ENCODE results near the gene NEU4. TPM values are rescaled to one million over a fixed set of nuclear protein-coding genes. Genes with fewer than 3 reads are reported as not detected.
A peak's percentile ranks its signal among the peaks of the same experiment; 100 is the strongest.

Gene NEU4
- polyA plus RNA-seq, 5 donors: 0.07 to 0.49 (median 0.21) TPM

- no peak for DNase-seq
These were observed 42.5 kb downstream of the NEU4 start for GRCh38 chr2:241851325-241852115.

GRCh38 chr2:241852116-241852980 lies 43.4 kb downstream of the NEU4 start:
- DNase-seq: no peak

GRCh38 chr2:241852981-241853631 lies 44.1 kb downstream of the NEU4 start:
- no peak for DNase-seq

- DNase-seq: no peak
These were observed 44.8 kb downstream of the NEU4 start for GRCh38 chr2:241853651-241854341.

- DNase-seq: no peak
These were observed 45.6 kb downstream of the NEU4 start for GRCh38 chr2:241854342-241855244.

- DNase-seq: no peak
These were observed 46.4 kb downstream of the NEU4 start for GRCh38 chr2:241855245-241855887.

GRCh38 chr2:241855888-241856422 lies 47.0 kb downstream of the NEU4 start:
- no peak for DNase-seq

- DNase-seq: no peak
These were observed 48.1 kb downstream of the NEU4 start for GRCh38 chr2:241857041-241857541.

- DNase-seq: no peak
These were observed 48.7 kb downstream of the NEU4 start for GRCh38 chr2:241857572-241858121.

- DNase-seq: no peak
These were observed 49.4 kb downstream of the NEU4 start, which contains the start of gene PDCD1 for GRCh38 chr2:241858206-241859016. Gene PDCD1 (minus strand): TSS chr2:241858894. CDS start chr2:241858838, 56 bp downstream.

- no peak for DNase-seq
These were observed 50.0 kb downstream of the NEU4 start for GRCh38 chr2:241859017-241859435.

- peak; percentile 49 to 72 for DNase-seq
These were observed 50.6 kb downstream of the NEU4 start for GRCh38 chr2:241859436-241860183.

GRCh38 chr2:241860184-241861078 lies 51.4 kb downstream of the NEU4 start:
- no peak for DNase-seq

- no peak for DNase-seq
These were observed 52.3 kb downstream of the NEU4 start for GRCh38 chr2:241861264-241861663.

GRCh38 chr2:241862093-241862492 lies 53.1 kb downstream of the NEU4 start:
- DNase-seq: no peak

GRCh38 chr2:241862775-241863535 lies 54.0 kb downstream of the NEU4 start:
- DNase-seq: no peak

All from right lung (tissue), 5 donors.